ENCODE results near the gene ZNF281.
"Not testable (repeated sequence)": the region's sequence is repeated elsewhere in the genome, so short reads cannot be mapped to it uniquely, and the experiment has no call there.

Gene ZNF281

GRCh38 chr1:200423235-200423634 is 13.4 kb upstream of the ZNF281 start:
- DNase-seq (ENCODE audit: low spot score in 2 of 2), result no peak
- no peaks in the 10 kb centered on the region for H3K27me3 Mint-ChIP-seq
- H3K4me1 Mint-ChIP-seq, result no peaks in the 10 kb centered on the region
- no peaks in the 10 kb centered on the region for H3K36me3 Mint-ChIP-seq (ENCODE audit: insufficient read depth)
- no peaks in the 10 kb centered on the region for H3K9me3 Mint-ChIP-seq
- H3K4me3 Mint-ChIP-seq, result no peak overlapping the region
- no peak overlapping the region for H3K27ac Mint-ChIP-seq (ENCODE audit: low read depth)
- no peak for ATAC-seq (replicated peaks; ENCODE audit: extremely low read depth, poor library complexity, severe bottlenecking)

GRCh38 chr1:200422211-200422610 is 12.4 kb upstream of the ZNF281 start:
- Mint-ChIP-seq H3K4me3 (no peak overlapping the region), H3K4me1 (no peaks in the 10 kb centered on the region), H3K27me3 (no peaks in the 10 kb centered on the region), H3K9me3 (no peaks in the 10 kb centered on the region), H3K36me3 (ENCODE audit: insufficient read depth) (no peaks in the 10 kb centered on the region), H3K27ac (ENCODE audit: low read depth) (no peak overlapping the region)
- ATAC-seq (replicated peaks; ENCODE audit: extremely low read depth, poor library complexity, severe bottlenecking) (no peak), DNase-seq (ENCODE audit: low spot score in 2 of 2) (no peak)

DNA sequence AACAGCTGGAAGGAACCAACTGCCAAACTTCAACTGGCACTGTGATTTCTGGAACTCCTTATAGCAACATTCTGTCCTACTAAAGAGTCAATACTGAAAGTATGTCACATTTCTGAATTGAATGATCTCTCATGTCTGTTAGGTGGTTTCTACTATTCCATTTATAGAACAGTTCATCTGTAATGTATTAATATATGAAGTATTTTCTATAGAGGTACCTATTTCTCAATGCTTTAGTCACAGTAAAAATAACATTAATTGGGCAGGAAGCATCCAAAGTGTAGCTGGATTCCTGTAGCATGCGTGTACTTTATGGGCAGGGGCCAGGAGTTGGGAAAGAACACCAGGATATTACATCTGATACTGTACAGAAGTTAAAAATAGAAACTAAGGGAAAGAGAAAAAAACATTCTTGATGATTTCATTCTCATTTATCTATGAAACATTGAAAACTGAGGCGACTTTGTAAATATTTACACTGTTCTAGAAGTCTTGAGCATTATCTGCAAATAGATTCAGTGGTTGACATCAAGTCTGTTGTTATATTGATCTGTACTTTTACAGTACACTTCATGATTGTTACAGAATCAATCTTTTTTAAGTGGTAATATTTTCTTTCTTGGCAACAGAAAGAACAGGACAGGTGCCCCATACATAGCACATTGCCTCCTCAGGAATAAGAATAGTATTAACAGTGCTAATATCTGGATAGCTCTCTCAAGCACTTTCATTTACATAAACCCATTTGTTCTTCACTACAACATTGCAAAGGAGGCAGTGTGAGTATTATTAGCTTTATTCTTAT is 6.2 kb upstream of the ZNF281 start:
- Mint-ChIP-seq H3K27me3 (no peaks in the 10 kb centered on the region), H3K9me3 (no peaks in the 10 kb centered on the region), H3K27ac (ENCODE audit: low read depth) (no peak overlapping the region), H3K4me1 (no peaks in the 10 kb centered on the region), H3K4me3 (no peak overlapping the region), H3K36me3 (ENCODE audit: insufficient read depth) (no peaks in the 10 kb centered on the region)
- no peak for ATAC-seq (replicated peaks; ENCODE audit: extremely low read depth, poor library complexity, severe bottlenecking)
- DNase-seq (ENCODE audit: low spot score in 2 of 2), result no peak

GRCh38 chr1:200415227-200415626 is 5.4 kb upstream of the ZNF281 start:
- Mint-ChIP-seq H3K9me3 (no peaks in the 10 kb centered on the region), H3K27me3 (no peaks in the 10 kb centered on the region), H3K4me1 (peaks cover 6% of the 10 kb centered on the region), H3K36me3 (ENCODE audit: insufficient read depth) (peaks cover 3% of the 10 kb centered on the region), H3K4me3 (no peak overlapping the region), H3K27ac (ENCODE audit: low read depth) (no peak overlapping the region)
- no peak for ATAC-seq (replicated peaks; ENCODE audit: extremely low read depth, poor library complexity, severe bottlenecking)
- DNase-seq (ENCODE audit: low spot score in 2 of 2), result no peak

- peaks cover 12% of the 10 kb centered on the region for H3K4me1 Mint-ChIP-seq
- ATAC-seq (replicated peaks; ENCODE audit: extremely low read depth, poor library complexity, severe bottlenecking) (no peak), DNase-seq (ENCODE audit: low spot score in 2 of 2) (no peak)
- H3K36me3 Mint-ChIP-seq (ENCODE audit: insufficient read depth), result peaks cover 5% of the 10 kb centered on the region
- H3K27me3 Mint-ChIP-seq, result no peaks in the 10 kb centered on the region
- H3K4me3 Mint-ChIP-seq, result no peak overlapping the region
- no peak overlapping the region for H3K27ac Mint-ChIP-seq (ENCODE audit: low read depth)
- no peaks in the 10 kb centered on the region for H3K9me3 Mint-ChIP-seq
Measured at GRCh38 chr1:200414657-200415056, 4.8 kb upstream of the ZNF281 start.

DNA sequence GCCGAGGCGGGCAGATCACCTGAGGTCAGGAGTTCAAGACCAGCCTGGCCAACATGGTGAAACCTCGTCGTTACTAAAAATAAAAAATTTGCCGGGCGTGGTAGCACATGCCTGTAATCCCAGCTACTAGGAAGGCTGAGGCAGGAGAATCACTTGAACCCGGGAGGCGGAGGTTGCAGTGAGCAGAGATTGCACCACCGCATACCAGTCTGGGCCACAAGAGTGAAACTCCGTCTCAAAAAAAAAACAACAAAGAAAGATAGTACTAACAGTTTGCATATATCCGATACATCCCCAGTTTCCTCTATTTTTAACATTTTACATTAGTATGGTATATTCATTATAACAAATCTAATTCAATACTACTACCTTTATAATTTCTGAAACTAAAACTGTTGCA is 3.9 kb upstream of the ZNF281 start:
- not testable (repeated sequence) for DNase-seq (ENCODE audit: low spot score in 2 of 2); H3K9me3 Mint-ChIP-seq; H3K27ac Mint-ChIP-seq (ENCODE audit: low read depth); H3K27me3 Mint-ChIP-seq; H3K36me3 Mint-ChIP-seq (ENCODE audit: insufficient read depth); ATAC-seq (replicated peaks; ENCODE audit: extremely low read depth, poor library complexity, severe bottlenecking); H3K4me3 Mint-ChIP-seq
- H3K4me1 Mint-ChIP-seq, result peaks cover 18% of the 10 kb centered on the region

- Mint-ChIP-seq H3K4me1 (peaks cover 40% of the 10 kb centered on the region), H3K27me3 (no peaks in the 10 kb centered on the region), H3K4me3 (no peak overlapping the region), H3K9me3 (no peaks in the 10 kb centered on the region), H3K36me3 (ENCODE audit: insufficient read depth) (peaks cover 7% of the 10 kb centered on the region), H3K27ac (ENCODE audit: low read depth) (no peak overlapping the region)
- ATAC-seq (replicated peaks; ENCODE audit: extremely low read depth, poor library complexity, severe bottlenecking) (no peak), DNase-seq (ENCODE audit: low spot score in 2 of 2) (no peak)
Measured at GRCh38 chr1:200411406-200412257, 1.8 kb upstream of the ZNF281 start.

GRCh38 chr1:200410566-200410878 is 686 bp upstream of the ZNF281 start:
- Mint-ChIP-seq H3K4me3 (peak overlapping the region; percentile 96), H3K27me3 (no peaks in the 10 kb centered on the region), H3K9me3 (no peaks in the 10 kb centered on the region), H3K4me1 (peaks cover 51% of the 10 kb centered on the region), H3K36me3 (ENCODE audit: insufficient read depth) (peaks cover 7% of the 10 kb centered on the region), H3K27ac (ENCODE audit: low read depth) (peak overlapping the region; percentile 97)
- DNase-seq (ENCODE audit: low spot score in 2 of 2), result no peak
- ATAC-seq (replicated peaks; ENCODE audit: extremely low read depth, poor library complexity, severe bottlenecking), result no peak

- H3K36me3 Mint-ChIP-seq (ENCODE audit: insufficient read depth), result peaks cover 12% of the 10 kb centered on the region
- H3K4me1 Mint-ChIP-seq, result peaks cover 56% of the 10 kb centered on the region
- peak overlapping the region; percentile 97 for H3K27ac Mint-ChIP-seq (ENCODE audit: low read depth)
- ATAC-seq (replicated peaks; ENCODE audit: extremely low read depth, poor library complexity, severe bottlenecking), result peak; percentile 42
- H3K27me3 Mint-ChIP-seq, result no peaks in the 10 kb centered on the region
- H3K9me3 Mint-ChIP-seq, result no peaks in the 10 kb centered on the region
- no peak for DNase-seq (ENCODE audit: low spot score in 2 of 2)
- peak overlapping the region; percentile 96 for H3K4me3 Mint-ChIP-seq
Measured at GRCh38 chr1:200409203-200409760, 554 bp downstream of the ZNF281 start.

GRCh38 chr1:200406161-200406797 is 3.6 kb downstream of the ZNF281 start:
- Mint-ChIP-seq H3K9me3 (no peaks in the 10 kb centered on the region), H3K27me3 (no peaks in the 10 kb centered on the region), H3K27ac (ENCODE audit: low read depth) (no peak overlapping the region), H3K4me1 (peaks cover 62% of the 10 kb centered on the region), H3K36me3 (ENCODE audit: insufficient read depth) (peaks cover 19% of the 10 kb centered on the region), H3K4me3 (peak overlapping the region; percentile 37)
- no peak for ATAC-seq (replicated peaks; ENCODE audit: extremely low read depth, poor library complexity, severe bottlenecking)
- no peak for DNase-seq (ENCODE audit: low spot score in 2 of 2)

DNA sequence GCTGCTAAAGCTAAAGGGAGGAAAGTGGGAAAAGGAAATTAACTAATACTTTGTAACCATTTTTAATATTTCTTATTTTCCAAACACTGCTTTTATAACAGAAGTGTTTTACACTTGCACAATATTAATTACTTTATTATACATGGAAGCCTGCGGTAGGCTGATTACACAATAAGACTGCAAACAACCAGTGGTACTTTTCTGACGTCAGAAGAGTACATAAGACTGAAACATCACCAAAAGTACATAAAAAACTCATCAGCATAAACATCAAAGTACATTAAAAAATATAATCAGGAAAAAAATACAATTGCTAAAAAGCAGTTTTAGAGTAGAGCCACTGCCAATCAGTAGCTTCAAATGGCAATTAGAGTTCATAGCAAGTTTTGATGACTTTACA is 4.6 kb downstream of the ZNF281 start:
- DNase-seq (ENCODE audit: low spot score in 2 of 2) (no peak), ATAC-seq (replicated peaks; ENCODE audit: extremely low read depth, poor library complexity, severe bottlenecking) (no peak)
- no peaks in the 10 kb centered on the region for H3K27me3 Mint-ChIP-seq
- peaks cover 17% of the 10 kb centered on the region for H3K36me3 Mint-ChIP-seq (ENCODE audit: insufficient read depth)
- H3K27ac Mint-ChIP-seq (ENCODE audit: low read depth), result no peak overlapping the region
- H3K4me3 Mint-ChIP-seq, result peak overlapping the region; percentile 37
- peaks cover 57% of the 10 kb centered on the region for H3K4me1 Mint-ChIP-seq
- no peaks in the 10 kb centered on the region for H3K9me3 Mint-ChIP-seq

- DNase-seq (ENCODE audit: low spot score in 2 of 2), result no peak
- no peak for ATAC-seq (replicated peaks; ENCODE audit: extremely low read depth, poor library complexity, severe bottlenecking)
- H3K36me3 Mint-ChIP-seq (ENCODE audit: insufficient read depth), result peaks cover 12% of the 10 kb centered on the region
- no peak overlapping the region for H3K27ac Mint-ChIP-seq (ENCODE audit: low read depth)
- no peak overlapping the region for H3K4me3 Mint-ChIP-seq
- no peaks in the 10 kb centered on the region for H3K9me3 Mint-ChIP-seq
- H3K27me3 Mint-ChIP-seq, result no peaks in the 10 kb centered on the region
- peaks cover 33% of the 10 kb centered on the region for H3K4me1 Mint-ChIP-seq
Measured at GRCh38 chr1:200401708-200402107, 8.1 kb downstream of the ZNF281 start.

All from central memory CD8-positive, alpha-beta T cell (primary cell).